ENCODE results near the gene DLL1. TPM values are rescaled to one million over a fixed set of nuclear protein-coding genes. Genes with fewer than 3 reads are reported as not detected.
"Not testable (repeated sequence)": the region's sequence is repeated elsewhere in the genome, so short reads cannot be mapped to it uniquely, and the experiment has no call there.

DLL1 gene, protein sequence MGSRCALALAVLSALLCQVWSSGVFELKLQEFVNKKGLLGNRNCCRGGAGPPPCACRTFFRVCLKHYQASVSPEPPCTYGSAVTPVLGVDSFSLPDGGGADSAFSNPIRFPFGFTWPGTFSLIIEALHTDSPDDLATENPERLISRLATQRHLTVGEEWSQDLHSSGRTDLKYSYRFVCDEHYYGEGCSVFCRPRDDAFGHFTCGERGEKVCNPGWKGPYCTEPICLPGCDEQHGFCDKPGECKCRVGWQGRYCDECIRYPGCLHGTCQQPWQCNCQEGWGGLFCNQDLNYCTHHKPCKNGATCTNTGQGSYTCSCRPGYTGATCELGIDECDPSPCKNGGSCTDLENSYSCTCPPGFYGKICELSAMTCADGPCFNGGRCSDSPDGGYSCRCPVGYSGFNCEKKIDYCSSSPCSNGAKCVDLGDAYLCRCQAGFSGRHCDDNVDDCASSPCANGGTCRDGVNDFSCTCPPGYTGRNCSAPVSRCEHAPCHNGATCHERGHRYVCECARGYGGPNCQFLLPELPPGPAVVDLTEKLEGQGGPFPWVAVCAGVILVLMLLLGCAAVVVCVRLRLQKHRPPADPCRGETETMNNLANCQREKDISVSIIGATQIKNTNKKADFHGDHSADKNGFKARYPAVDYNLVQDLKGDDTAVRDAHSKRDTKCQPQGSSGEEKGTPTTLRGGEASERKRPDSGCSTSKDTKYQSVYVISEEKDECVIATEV
- total RNA-seq, result 3.0 and 3.9 TPM in 2 replicates

DNA sequence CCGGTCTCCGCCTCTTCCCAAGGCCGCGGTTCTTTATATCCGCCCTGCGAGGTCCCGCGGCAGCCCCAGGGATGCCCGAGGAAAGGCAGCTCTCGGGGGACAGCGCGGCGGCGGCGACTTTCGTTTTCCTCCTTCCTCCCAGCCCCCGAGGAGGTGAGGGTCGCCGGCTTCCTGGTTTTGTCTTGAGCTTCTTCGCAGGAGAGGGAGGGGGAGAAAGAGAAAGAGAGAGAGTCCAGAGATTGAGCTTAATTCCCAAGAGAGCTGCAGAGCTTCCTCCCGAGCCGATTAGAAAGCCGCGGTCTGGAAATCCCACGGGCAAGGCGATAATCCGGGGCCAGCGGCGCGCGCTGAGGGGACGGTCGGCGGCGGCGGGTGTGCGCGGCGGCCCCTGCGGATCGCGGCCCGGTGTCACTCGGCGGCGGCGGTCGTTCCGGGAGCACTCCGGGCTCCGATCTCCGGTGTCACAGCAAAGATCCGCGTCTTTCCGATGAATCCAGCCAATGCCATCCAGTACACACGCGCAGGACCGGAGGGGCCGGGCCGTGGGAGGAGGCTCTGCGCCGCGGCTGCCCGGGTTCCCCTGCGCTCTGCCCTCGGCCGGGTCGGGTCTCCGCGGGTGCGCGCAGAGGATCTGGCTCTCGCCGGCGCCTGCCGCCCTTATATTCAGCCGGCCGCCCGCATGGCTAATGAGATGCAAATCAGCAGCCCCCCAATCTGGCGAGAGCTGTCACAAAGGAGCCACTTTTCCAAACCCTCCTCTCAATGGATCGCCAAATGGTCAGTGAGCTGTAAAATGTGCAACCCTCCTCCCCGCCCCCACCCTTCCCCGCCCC is at the start of gene DLL1:
Gene DLL1, minus strand, starts transcription at position 783 of the 833 bp plus-strand sequence. CDS start 939 bp downstream, outside the sequence.
- DNase-seq (ENCODE audit: low read depth in 2 of 2), result peak; percentile 54 to 69

DNA sequence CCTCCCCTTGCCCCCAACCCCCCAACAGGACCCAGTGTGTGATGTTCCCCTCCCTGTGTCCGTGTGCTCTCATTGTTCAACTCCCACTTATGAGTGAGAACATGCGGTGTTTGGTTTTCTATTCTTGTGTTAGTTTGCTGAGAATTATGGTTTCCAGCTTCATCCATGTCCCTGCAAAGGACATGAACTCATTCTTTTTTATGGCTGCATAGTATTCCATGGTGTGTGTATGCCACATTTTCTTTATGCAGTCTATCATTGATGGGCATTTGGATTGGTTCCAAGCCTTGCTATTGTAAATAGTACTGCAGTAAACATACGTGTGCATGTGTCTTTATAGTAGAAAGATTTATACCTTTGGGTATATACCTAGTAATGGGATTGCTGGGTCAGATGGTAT is 44.3 kb upstream of the DLL1 start:
- not testable (repeated sequence) for DNase-seq (ENCODE audit: low read depth in 2 of 2)

DNA sequence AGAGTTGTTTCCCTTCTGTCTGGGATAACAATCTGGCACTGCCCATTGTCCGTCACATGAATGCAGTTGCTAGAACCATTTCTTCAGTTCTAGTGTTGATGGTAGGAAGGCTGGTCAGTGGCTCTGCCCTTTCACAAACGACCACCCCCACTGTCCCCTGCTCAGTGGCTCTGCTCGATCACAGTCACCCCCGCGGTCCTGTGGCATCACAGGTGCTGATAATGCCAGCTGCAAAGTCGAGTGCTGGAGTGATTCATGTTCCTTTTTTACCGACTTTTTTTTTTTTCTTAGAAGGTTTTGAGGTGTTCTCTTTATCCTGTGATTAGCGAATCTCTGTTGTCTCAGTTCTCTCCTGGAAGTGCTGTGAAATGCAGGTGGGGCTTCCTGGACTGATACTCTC is 38.4 kb upstream of the DLL1 start:
- no peak for DNase-seq (ENCODE audit: low read depth in 2 of 2)

DNA sequence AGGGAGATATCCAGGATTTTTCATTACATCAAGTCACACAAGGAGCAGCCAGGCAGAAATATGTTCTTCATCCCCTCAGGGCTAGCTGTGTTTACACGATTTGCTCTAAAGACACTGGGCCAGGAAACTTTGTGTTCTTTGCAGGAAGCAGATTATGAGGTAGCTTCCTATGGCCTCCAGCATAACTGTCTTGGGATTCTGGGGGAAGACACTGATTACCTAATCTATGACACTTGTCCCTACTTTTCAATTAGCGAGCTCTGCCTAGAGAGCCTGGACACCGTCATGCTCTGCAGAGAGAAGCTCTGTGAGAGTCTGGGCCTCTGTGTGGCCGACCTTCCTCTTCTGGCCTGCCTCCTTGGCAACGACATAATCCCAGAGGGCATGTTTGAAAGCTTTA is 26.8 kb upstream of the DLL1 start:
- peak in 1 of 2 donors; percentile 93 for DNase-seq (ENCODE audit: low read depth in 2 of 2)

DNA sequence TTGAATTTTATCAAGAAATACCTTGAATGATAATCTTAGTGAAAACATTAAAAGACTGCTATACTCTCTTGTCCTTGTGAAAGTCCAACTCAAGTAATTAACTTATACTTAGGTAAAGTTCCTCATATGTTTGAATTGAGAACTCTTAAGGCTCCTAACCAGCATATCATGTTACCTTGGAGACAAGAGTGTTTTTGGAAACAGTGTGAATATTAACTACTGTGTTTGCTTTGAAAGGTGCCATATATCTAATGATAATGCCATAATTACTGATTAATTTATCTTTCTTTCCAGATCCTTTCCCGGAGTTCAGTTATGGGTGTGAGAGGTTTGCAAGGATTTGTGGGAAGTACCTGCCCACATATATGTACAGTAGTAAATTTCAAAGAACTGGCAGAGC is 26.2 kb upstream of the DLL1 start:
- peak in 1 of 2 donors; percentile 40 for DNase-seq (ENCODE audit: low read depth in 2 of 2)

DNA sequence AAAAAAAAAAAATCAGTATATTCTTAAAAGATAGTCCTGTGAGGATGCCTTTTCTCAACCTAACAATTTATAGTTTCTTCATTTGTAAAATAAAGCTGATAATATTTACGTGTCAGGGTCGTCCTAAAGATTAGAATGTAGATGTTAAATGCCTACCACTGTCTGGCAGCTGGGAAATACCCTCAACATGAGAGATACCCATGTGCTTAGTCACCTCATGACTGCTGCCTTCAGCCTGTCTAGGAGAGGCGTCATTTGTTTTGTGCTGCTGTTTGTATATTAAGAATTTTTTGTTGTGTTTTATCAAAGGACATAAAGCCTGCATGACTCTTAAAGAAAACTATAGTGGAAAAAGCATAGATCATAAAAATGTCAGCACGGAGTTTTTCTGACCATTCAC is 25.2 kb upstream of the DLL1 start:
- peak in 1 of 2 donors; percentile 41 for DNase-seq (ENCODE audit: low read depth in 2 of 2)

DNA sequence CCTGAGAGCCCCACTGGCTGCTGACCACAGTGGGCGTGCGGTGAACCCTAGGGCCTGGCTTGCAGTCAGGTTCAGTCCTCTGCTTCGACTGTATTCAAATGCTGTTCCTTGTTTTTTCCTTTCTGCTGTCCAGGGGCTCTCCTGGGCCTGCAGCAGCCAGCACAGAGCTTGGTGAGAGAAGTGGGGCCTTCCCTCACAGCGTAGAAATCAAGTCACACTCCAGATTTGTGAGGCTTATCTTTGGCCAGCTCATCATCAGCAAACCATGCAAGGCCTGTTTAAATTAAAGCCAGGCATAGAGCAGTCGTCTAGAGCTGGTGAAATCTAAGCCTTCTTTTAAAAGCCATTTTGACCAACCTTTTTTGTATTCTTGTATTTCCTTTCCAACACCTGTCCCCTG is 24.1 kb upstream of the DLL1 start:
- DNase-seq (ENCODE audit: low read depth in 2 of 2), result no peak

DNA sequence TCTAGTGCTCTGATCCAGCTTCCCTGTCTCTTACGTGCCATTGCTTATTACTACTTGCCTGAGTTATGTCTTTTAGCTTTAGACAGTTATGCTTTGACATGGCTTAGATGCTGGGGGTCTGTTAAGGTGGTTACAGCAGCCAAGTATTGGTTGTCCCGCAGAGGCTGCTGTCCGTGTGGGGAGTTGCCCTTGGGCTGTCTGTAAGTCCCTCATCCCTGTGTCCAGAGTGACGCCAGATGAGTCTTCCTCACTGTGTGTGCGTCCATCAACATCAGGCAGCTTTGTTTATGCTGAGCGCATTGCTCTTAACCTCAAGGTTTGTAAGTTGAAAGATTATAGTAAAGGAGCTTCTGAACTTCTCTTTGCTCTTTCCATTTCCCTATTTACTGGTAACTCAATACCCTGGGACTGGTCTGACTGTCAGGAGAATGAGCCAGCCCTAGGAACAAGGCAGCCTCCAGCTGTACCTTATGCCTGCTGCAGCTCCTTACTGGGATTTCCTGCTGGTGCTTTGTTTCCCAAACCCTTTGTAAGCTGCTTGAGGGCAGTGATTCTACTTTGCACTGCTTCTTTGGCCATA is 22.9 kb upstream of the DLL1 start:
- DNase-seq (ENCODE audit: low read depth in 2 of 2), result no peak

DNA sequence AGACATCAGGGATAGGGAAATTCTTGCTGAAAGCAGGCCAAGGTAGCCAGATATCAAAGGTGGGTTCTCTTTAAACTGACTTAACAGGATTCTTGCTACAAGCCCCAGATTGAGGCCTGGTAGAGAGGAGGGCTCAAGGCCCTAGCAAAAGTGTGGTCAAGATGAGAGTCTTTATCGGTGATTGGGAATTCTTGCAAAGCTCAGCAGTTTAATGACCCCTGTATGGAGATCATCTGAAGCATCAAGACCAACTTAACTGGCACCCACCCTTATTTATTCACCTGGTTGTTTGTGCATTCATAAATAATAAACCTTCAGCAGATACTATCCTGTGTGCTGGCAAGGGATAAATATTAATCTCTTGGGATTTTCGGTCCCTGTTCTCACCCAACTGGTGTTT is 22.0 kb upstream of the DLL1 start:
- no peak for DNase-seq (ENCODE audit: low read depth in 2 of 2)

DNA sequence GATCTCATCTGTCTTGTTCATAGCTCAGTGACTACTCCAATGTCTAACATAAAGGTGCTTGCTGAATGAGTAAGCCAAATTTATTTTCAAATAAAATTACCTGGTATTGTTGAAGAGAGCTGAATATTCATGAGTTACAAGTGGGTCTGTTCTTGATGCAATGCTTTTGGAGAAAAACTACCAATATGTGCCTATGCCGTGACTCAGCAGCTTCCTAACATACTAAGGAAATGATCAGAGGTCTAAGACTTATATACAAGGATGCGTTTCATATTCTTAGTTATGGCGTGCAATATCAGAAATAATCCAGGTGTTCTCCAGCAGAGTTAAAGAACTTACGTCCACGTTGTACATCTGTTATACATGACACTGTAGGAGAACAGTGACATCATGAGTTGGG is 20.8 kb upstream of the DLL1 start:
- peak in 1 of 2 donors; percentile 68 for DNase-seq (ENCODE audit: low read depth in 2 of 2)

DNA sequence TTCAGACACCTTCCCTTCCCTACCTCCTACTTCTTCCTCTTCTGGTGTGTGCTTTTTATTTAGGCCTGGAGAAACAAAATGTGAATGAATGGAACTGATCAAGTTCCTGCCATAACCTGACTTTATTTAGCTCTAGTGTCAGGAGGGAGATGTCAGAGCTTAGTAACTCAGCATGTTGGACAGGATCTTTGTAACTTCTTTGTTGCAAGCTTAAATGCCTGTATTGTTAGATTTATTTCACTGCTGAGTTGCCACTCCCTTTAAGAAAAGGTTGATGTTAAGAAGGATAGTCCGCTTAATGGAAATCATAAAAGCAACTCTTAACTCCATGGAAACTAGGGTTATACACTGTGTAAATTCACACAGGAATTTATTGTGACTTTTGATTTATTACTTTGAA is 17.9 kb upstream of the DLL1 start:
- DNase-seq (ENCODE audit: low read depth in 2 of 2), result no peak

DNA sequence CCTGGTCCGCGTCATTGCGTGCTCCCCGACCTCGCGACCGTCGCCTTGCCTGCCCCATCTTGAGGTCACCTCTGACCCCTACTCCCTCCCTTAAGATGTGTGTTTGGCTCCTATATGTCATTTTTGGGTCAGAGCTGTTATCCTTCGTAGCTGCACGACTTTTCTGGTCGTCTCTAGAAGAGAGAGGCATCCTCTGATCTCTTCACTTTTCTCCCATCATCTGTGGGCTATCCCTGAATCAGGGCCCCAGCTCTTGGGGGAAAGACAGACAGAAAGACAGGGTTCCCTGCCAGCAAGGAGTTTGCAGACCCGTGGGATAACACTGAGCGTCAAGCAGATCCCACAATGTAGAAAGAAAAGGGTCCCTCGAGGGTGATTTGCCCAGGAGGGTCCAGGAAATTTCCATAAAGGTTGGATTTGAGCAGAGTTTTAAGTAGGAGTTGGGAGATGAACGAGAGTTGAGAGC is 16.2 kb upstream of the DLL1 start:
- DNase-seq (ENCODE audit: low read depth in 2 of 2), result no peak

DNA sequence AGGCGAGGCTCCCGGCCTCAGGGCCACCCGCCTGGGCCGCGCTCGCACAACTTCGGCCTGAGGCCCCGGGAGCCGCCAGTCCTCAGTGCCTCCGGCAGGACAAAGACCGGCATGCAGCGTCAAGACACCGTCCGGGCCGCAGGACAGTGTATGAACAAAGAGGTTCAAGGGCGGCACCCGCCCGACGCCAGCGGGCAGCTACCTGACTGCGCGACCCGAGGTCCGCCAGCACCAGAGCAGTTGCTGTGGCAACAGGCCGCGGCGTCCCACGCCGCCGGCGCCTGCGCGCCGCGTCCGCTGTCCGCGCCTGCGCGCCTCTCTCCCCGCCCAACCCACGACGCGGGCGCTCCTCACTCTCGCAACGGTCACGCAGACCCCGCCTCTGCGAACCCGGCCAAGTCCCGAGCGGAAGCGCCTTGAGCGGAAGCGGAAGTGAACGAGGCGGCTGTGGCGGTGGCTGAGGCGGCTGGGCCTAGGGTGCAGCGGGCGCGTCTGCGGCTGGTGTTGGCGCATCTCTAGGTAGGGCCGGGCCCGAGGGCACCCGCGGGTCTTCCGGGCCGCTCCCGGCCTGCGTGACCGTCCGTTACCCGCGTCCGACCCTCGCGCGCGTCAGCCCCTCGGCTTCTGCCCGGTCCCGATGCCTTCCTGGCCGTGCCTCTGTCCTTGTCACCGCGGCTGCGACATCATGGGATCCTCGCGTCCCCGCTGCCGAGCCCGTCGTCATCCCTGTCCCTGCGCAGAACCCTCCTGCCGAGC is 15.6 kb upstream of the DLL1 start, which contains the start of gene FAM120B:
Gene FAM120B, plus strand, starts transcription at position 435 of the 756 bp plus-strand sequence. CDS start 10,633 bp downstream, outside the sequence.
- peak; percentile 96 to 97 for DNase-seq (ENCODE audit: low read depth in 2 of 2)

DNA sequence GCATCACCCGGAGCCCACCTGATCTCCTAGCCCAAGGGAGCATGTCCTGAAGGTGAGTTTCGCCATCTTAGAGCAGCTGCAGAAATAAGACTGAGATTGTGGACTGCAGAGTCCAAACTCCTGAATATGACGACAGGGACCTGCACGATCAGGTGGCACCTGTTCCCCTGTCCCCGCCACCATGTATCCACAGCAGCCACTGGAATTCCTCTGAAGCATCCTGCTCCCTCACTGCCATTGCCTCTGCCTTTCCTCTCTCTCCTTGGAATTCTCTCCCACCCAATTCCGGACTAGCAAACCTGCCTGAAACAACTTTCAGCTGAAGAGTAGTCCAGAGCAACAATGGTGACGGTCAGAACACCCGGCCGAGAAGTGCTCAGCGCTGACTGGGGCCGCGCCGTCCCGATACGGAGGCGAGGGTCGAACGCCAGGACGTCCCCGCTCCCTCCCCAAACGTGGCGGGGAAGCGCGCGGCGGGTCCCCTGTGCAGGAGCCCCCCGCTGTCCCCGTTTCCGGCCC is 15.0 kb upstream of the DLL1 start:
- DNase-seq (ENCODE audit: low read depth in 2 of 2), result no peak

DNA sequence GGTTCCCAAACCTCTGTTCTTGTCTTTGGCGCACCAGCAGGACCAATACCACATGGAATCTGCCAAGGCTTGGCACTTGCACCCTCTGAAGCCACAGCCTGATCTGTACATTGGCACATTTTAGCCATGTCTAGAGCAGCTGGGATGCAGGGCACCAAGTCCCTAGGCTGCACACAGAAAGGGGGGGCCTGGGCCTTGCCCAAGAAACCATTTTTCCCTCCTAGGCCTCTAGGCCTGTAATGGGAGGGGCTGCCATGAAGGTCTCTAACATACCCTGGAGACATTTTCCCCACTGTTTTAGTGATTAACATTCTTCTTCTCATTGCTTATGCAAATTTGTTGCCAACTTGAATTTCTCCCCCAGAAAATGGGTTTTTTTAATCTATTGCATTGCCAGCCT is 10.3 kb upstream of the DLL1 start:
- DNase-seq (ENCODE audit: low read depth in 2 of 2), result no peak

DNA sequence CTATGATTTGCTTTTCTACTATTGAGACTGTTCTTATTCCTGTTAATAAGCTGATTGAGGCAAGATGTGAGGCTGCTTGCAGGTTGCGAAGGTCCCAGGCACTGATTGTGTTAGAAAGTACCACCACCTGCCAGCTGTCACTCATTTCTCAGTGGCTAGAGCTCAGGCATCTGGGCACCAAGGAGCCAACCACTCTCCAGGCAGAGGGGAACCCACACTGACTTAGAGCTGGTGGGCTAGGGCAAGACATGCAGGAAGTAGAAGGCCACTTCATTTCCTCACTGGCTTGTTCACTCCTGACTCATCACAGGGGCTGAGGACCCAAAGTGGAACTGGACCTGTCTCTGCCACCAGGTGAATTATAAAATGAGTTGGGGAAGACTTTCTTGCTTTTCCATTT is 7.8 kb upstream of the DLL1 start:
- no peak for DNase-seq (ENCODE audit: low read depth in 2 of 2)

DNA sequence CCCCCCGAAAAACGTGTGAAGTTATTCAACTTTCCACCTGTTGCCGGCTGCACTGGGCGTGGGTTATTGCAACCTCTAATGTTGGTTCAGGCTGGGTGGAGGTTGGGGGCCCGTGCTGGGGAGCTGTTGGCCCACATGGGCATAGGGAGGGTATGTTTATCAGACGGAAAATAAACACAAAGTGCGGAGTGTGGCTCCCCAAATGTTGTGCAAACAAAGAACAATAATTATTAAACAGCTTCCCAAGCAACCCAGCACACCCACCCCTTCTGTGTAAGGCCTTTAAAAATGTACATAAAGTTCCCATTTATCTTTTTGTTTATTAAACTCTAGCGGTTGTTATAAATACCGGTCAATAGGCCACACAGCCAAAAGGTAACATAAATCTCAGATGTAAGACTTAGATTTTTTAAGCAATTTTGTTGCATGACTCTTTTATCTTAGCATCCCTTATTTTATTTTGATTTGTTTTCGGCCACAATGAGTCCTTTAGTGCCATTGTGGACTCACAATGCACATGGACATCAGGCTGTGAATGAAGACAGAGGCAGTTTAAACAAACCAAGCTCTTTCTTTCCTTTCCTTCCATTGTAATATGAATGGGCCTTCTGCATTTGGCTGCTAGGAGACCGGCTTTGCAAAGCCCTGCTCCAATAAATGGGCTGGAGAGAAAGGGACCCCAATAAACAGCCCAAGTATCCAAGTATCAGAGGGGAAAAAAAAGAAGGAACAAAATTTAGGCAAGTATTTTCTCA is 6.9 kb upstream of the DLL1 start:
- no peak for DNase-seq (ENCODE audit: low read depth in 2 of 2)

DNA sequence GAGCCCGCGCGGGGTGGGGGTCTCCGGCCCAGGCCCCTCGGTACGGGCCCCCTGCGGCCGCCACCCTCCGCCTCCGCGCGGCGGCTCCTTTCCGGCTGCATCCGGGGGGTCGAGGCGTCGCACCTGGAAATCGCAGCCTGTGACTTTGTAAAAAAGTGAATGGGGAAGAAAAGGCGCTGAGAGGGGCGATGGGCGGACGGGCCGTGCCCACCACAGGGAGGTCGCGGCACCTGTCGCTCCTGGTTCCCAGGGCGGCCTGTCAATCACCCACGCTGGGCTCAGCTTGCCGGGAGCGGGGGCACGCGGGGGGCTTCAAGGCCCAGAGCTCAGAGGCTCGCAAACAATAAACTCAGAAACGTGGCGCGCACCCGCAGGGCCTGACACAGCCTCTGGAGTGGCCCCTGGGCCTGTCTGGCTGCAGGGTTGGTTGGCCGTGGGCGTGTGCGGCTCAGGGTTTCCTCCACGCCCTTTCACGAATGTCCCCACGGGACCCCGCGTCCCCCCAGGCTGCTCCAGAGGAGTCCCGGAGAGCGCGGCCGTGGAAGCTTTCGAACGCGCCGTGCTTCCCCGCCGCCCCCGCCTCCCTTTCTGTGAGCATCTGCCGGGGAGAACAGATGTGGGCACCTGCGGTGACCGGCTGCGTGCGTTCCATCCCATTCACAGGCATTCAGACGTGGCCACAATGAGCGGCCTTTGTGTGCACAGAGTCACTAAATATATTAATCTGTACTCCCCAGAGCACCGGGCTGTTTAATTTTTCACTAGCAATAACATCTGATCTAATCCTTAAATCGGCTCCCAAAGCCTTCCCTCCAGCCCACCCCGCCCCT is 6.1 kb upstream of the DLL1 start:
- no peak for DNase-seq (ENCODE audit: low read depth in 2 of 2)

DNA sequence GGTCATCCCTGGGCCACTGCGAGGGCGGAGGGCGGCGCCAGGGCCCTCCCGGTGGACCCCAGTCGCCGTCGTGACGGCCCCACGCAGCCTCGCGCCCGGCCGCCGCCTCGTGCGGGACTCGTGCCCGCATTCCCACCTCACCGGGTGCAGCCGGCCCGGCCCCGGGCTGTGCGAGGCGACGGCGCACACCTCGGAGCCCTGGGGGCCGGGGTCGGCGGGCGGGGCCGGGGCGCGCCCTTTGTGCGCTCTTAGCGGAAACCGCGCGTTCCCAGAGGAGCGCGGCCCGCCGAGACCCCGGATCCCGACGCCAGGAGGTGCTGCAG is 5.5 kb upstream of the DLL1 start:
- no peak for DNase-seq (ENCODE audit: low read depth in 2 of 2)

All from lung microvascular endothelial cell (primary cell).